GM23248 (cell line): Measurements from ENCODE around the gene TTYH3.

Experiments used
- EZH2 ChIP-seq: fragments of 200-600 bp; sonication (generic); IDR thresholded peaks from 2 replicates; pipeline ENCODE4 v1.6.1; 2018; ENCODE audit warnings: antibody characterized with exemption, mild to moderate bottlenecking; ENCODE audit not compliant: insufficient read depth, poor library complexity, severe bottlenecking
- EZH2phosphoT487 ChIP-seq: fragments of 200-600 bp; sonication (generic); IDR thresholded peaks from 2 replicates; pipeline ENCODE4 v1.6.1; 2018; ENCODE audit warnings: antibody characterized with exemption, moderate library complexity, mild to moderate bottlenecking, low read depth; ENCODE audit not compliant: insufficient read depth

- TF ChIP-seq EZH2 (no peak), EZH2phosphoT487 (no peak)
Observed at GRCh38 chr7:2611922-2612321, 19.9 kb upstream of the TTYH3 start.
